ENCODE data around the gene NDUFS6. TPM values are rescaled to one million over a fixed set of nuclear protein-coding genes. Genes with fewer than 3 reads are reported as not detected.

The NDUFS6 gene
- total RNA-seq, 1 donor from 2014 or later: 40.3 TPM

DNA sequence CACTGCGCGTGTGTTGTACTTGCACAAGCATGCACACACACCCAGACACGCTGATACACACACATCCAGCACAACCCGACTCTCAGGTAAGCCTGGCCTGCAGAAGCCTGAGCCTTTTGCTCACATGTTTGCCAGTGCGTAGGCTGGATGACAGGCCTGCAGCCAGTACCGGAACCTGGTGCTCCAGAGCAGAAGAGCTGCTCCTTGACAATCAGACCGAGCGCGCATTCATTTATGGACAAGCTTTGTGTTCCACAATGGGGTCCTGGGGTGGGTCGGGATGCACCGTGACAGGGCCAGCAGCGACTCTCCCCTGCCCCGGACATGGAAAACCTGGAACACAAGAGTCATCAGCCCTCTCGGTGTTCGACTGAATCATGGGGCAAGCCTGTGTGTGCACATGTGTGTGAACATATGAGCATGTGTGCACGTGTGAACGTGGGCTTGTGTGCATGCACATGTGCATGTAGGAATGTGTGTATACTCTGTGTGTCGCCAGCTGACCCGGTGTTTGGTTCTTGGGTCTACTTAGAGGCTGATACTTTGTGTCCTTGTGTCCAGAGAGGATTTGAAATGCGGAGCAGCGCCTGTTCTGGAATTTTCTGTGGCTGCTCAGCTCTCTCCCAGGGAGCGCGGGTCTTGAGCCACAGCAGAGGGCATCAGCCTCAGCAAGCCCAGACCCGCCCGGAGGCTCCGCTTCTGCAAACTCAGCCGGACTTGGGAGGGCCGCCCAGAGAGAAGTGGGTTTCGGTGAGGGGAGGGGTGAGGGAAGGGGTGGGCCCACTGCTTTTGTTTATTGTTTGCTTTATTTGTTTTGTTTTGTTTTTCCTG, 49.3 kb downstream of the NDUFS6 start:
- TF ChIP-seq, protein P1, sequence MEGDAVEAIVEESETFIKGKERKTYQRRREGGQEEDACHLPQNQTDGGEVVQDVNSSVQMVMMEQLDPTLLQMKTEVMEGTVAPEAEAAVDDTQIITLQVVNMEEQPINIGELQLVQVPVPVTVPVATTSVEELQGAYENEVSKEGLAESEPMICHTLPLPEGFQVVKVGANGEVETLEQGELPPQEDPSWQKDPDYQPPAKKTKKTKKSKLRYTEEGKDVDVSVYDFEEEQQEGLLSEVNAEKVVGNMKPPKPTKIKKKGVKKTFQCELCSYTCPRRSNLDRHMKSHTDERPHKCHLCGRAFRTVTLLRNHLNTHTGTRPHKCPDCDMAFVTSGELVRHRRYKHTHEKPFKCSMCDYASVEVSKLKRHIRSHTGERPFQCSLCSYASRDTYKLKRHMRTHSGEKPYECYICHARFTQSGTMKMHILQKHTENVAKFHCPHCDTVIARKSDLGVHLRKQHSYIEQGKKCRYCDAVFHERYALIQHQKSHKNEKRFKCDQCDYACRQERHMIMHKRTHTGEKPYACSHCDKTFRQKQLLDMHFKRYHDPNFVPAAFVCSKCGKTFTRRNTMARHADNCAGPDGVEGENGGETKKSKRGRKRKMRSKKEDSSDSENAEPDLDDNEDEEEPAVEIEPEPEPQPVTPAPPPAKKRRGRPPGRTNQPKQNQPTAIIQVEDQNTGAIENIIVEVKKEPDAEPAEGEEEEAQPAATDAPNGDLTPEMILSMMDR (IDR thresholded peaks at IDR 0.05; ENCODE audit: partially characterized antibody, unreplicated experiment): no peak
- Mint-ChIP-seq H3K4me1 (ENCODE audit: low read depth, unreplicated experiment) (peaks cover 4% of the 10 kb centered on the region), H3K27me3 (ENCODE audit: unreplicated experiment) (peaks cover 22% of the 10 kb centered on the region), H3K27ac (ENCODE audit: unreplicated experiment) (no peak overlapping the region), H3K9me3 (ENCODE audit: unreplicated experiment) (peaks cover 6% of the 10 kb centered on the region), H3K4me3 (ENCODE audit: unreplicated experiment) (no peak overlapping the region), H3K36me3 (ENCODE audit: unreplicated experiment) (peaks cover 4% of the 10 kb centered on the region)
- no peak for DNase-seq

DNA sequence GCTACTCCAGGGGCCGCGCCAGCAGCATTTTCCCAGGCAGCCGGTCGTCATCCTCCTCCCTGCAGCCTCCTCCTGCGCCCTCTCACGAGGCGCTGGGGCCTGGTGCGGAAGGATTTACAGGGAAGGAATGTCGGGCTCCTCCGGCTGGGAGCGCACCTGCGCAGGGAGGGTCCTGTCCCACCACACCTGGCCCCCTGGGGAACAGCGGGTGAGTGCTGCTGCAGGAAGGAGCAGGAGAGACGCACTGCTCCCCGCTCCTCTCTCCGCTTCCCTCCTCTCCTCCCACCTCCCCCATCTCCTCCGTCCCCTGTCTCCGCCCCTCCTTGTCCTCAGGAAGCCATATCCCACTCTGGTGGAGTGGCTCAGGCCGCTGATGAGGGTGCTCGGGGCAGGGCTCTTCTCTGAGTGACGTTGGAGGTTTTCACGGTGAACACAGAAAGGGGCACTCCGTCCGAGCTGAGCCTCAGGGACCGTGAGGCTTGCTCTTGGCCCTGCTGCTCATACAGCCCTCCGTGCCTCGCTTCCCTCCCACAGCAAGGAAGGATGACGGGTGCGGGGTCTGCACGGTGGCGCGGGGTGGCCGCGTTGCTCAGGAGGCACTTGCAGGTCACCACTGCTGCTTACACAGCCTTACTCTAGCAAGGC, 50.2 kb downstream of the NDUFS6 start:
- DNase-seq: no peak
- Mint-ChIP-seq H3K27ac (ENCODE audit: unreplicated experiment) (no peak overlapping the region), H3K27me3 (ENCODE audit: unreplicated experiment) (peaks cover 23% of the 10 kb centered on the region), H3K36me3 (ENCODE audit: unreplicated experiment) (peaks cover 4% of the 10 kb centered on the region), H3K9me3 (ENCODE audit: unreplicated experiment) (peaks cover 6% of the 10 kb centered on the region), H3K4me1 (ENCODE audit: low read depth, unreplicated experiment) (peaks cover 4% of the 10 kb centered on the region), H3K4me3 (ENCODE audit: unreplicated experiment) (no peak overlapping the region)
- TF ChIP-seq, protein P1 (IDR thresholded peaks at IDR 0.05; ENCODE audit: partially characterized antibody, unreplicated experiment): no peak

DNA sequence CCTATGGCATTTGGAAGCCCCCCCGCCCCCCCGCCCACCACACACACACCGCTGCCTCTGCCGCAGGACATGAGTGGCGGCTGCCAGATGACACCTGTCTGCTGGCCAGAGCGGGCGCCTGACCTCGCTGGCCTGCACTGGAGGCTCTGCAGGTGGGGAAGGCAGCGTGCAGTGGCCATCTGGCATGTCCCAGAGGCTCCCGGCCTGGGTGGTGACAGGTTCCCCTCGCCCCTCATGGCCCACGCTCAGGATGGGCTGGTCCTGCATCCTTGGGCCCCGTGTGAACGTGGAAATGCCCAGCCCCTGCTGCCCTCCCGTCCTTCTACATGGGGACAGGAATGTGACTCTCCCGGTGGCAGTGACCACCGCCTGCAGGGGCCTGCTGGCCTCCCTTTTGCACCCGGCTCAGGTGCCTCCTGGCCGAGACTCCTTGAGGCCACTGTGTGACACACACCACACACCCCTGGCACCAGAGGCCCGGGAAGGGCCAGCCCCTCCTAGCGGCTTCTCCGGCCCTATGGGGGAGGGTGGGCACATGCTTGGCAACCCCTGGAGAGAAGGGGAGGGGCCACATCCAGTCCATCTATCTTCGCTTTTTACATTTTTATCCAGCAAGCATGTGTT, 51.2 kb downstream of the NDUFS6 start:
- H3K27ac Mint-ChIP-seq (ENCODE audit: unreplicated experiment): no peak overlapping the region
- TF ChIP-seq, protein P1 (IDR thresholded peaks at IDR 0.05; ENCODE audit: partially characterized antibody, unreplicated experiment): no peak
- no peak overlapping the region for H3K4me3 Mint-ChIP-seq (ENCODE audit: unreplicated experiment)
- peaks cover 4% of the 10 kb centered on the region for H3K4me1 Mint-ChIP-seq (ENCODE audit: low read depth, unreplicated experiment)
- H3K36me3 Mint-ChIP-seq (ENCODE audit: unreplicated experiment): peaks cover 4% of the 10 kb centered on the region
- no peak for DNase-seq
- peaks cover 6% of the 10 kb centered on the region for H3K9me3 Mint-ChIP-seq (ENCODE audit: unreplicated experiment)
- H3K27me3 Mint-ChIP-seq (ENCODE audit: unreplicated experiment): peaks cover 23% of the 10 kb centered on the region

DNA sequence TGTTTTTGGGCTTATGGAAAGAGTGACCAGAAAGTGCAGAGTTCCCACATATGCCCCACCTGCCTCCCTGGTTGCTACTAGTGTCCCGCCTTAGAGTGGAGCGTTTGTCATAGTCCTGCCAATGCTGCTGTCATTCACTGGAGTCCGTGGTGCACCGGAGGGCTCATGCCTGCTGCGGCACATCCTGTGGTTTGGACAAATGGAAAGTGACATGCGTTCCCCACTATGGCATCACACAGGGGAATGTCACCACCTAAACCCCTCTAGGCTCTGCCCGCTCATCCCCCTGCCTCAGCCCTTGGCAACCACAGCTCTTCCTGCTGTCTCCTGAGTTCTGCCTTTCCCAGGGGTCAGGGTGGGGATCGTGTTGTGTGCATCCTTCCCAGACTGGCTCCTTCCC, 52.3 kb downstream of the NDUFS6 start:
- Mint-ChIP-seq H3K4me1 (ENCODE audit: low read depth, unreplicated experiment) (peaks cover 4% of the 10 kb centered on the region), H3K27me3 (ENCODE audit: unreplicated experiment) (peaks cover 20% of the 10 kb centered on the region), H3K9me3 (ENCODE audit: unreplicated experiment) (peaks cover 7% of the 10 kb centered on the region), H3K4me3 (ENCODE audit: unreplicated experiment) (no peak overlapping the region), H3K27ac (ENCODE audit: unreplicated experiment) (peak overlapping the region; percentile 68), H3K36me3 (ENCODE audit: unreplicated experiment) (peaks cover 4% of the 10 kb centered on the region)
- DNase-seq: no peak
- TF ChIP-seq, protein P1 (IDR thresholded peaks at IDR 0.05; ENCODE audit: partially characterized antibody, unreplicated experiment): no peak

All from glutamatergic neuron (in vitro differentiated cells).